ENCODE measurements around the gene CASP3. TPM values are rescaled to one million over a fixed set of nuclear protein-coding genes. Genes with fewer than 3 reads are reported as not detected.
A peak's percentile ranks its signal among the peaks of the same experiment; 100 is the strongest.

Gene CASP3
- total and polyA plus RNA-seq, 9 of the 15 experiments (the other 6 are each of a cell fraction or from before 2014, with no cell fraction given), result 17.6 to 40.1 (median 31.8) TPM

DNA sequence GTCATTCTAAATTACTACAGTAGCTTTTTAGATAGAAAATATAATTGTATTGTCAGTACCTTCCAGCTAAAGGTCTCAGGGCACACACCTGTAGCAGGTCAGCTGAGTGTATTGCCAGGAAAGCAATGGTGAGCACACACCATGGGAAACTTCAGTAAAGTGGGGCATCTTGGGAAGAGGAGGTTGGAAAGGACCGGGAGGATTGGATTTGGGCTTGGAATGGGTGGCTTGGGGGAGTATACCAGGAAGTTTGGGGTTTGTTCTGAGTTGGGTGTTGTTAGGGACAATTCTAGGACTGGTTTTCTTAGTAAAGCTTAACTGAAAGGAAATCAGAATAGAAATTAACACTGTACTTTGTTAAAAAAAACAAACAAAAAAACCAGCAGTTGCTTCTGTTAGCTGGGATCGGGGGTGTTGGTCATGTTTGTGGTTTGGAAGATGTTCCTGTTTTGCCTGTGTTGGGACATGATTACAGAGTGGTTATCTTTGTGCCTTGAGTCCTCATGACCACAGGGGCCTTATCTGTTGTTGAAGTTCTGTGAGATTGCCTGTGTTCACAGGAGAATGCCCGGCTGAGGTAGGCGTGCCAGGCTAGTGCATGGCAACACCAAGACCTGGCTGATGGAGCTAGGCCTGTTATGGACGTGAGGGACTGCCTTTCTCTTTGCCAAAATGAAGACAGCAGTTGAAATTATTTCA, 35.4 kb upstream of the CASP3 start (continued):
- TF ChIP-seq, protein P1, sequence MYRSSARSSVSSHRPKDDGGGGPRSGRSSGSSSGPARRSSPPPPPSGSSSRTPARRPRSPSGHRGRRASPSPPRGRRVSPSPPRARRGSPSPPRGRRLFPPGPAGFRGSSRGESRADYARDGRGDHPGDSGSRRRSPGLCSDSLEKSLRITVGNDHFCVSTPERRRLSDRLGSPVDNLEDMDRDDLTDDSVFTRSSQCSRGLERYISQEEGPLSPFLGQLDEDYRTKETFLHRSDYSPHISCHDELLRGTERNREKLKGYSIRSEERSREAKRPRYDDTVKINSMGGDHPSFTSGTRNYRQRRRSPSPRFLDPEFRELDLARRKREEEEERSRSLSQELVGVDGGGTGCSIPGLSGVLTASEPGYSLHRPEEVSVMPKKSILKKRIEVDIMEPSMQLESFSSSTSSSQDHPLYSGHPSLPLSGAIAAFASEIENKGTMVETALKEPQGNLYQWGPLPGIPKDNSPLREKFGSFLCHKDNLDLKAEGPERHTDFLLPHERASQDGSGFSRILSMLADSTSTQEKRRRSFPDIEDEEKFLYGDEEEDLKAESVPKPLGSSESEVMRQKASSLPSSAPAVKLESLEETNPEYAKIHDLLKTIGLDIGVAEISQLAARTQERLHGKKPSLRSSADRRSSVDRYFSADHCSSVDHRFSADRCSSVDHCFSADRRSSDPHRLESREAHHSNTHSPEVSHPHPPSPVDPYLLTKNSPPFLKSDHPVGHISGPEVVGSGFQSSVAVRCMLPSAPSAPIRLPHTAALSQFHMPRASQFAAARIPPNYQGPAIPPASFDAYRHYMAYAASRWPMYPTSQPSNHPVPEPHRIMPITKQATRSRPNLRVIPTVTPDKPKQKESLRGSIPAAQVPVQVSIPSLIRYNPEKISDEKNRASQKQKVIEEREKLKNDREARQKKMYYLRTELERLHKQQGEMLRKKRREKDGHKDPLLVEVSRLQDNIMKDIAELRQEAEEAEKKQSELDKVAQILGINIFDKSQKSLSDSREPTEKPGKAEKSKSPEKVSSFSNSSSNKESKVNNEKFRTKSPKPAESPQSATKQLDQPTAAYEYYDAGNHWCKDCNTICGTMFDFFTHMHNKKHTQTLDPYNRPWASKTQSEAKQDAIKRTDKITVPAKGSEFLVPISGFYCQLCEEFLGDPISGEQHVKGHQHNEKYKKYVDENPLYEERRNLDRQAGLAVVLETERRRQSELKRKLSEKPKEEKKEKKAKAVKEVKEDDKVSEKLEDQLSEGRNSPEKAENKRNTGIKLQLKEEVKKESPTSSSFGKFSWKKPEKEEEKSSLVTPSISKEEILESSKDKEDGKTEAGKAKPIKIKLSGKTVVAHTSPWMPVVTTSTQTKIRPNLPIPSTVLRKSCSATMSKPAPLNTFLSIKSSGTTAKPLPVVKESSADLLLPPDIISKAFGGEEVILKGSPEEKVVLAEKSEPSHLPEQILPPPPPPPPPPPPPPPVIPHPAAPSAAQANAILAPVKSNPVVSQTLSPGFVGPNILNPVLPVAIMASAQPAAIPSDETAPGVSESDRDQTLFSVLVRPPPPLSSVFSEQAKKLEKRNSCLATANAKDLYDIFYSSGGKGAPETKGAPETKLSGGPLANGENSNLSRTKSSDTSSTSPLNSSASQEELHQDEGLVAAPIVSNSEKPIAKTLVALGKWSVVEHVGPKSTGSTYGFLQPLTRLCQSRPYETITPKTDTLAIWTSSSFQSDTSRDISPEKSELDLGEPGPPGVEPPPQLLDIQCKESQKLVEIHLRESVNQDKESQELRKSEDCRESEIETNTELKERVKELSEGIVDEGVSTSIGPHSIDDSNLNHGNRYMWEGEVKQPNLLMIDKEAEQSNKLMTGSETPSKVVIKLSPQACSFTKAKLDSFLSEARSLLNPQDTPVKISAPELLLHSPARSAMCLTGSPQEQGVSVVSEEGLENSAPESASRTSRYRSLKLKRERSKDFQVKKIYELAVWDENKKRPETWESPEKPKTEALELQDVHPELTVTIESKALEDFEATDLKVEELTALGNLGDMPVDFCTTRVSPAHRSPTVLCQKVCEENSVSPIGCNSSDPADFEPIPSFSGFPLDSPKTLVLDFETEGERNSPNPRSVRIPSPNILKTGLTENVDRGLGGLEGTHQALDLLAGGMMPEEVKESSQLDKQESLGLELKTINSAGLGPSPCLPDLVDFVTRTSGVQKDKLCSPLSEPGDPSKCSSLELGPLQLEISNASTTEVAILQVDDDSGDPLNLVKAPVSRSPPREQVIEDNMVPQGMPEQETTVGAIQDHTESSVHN (IDR thresholded peaks at IDR 0.05; ENCODE audit: borderline replicate concordance in 1 of 2, low read depth in 1 of 2), result peak in 1 of 2 experiments; percentile 72; a peak in 2 of 4 replicates
- TF ChIP-seq TEAD4 (IDR thresholded peaks at IDR 0.05; ENCODE audit: low read length) (peak; percentile 100), TEAD4 (CRISPR knock-in tag; IDR thresholded peaks at IDR 0.05; ENCODE audit: borderline replicate concordance) (no peak), CGGBP1 (CRISPR knock-in tag; IDR thresholded peaks at IDR 0.05) (no peak), ZBTB9 (CRISPR knock-in tag; IDR thresholded peaks at IDR 0.05) (peak; percentile 83; the same call in 1 of the 2 replicates), HMG20B (CRISPR knock-in tag; IDR thresholded peaks at IDR 0.05) (no peak), SIN3A (IDR thresholded peaks at IDR 0.05; ENCODE audit: borderline replicate concordance in 2 of 2, control insufficient read depth in 1 of 2, low read depth in 2 of 2, low read length in 2 of 2) (no peak), ZNF280A (IDR thresholded peaks at IDR 0.05; ENCODE audit: low read depth, partially characterized antibody) (no peak), THRAP3 (IDR thresholded peaks at IDR 0.05; ENCODE audit: borderline replicate concordance) (no peak), NEUROD1 (IDR thresholded peaks at IDR 0.05; ENCODE audit: borderline replicate concordance, low read depth, low read length, partially characterized antibody) (peak; percentile 93)
- TF ChIP-seq, protein P2, sequence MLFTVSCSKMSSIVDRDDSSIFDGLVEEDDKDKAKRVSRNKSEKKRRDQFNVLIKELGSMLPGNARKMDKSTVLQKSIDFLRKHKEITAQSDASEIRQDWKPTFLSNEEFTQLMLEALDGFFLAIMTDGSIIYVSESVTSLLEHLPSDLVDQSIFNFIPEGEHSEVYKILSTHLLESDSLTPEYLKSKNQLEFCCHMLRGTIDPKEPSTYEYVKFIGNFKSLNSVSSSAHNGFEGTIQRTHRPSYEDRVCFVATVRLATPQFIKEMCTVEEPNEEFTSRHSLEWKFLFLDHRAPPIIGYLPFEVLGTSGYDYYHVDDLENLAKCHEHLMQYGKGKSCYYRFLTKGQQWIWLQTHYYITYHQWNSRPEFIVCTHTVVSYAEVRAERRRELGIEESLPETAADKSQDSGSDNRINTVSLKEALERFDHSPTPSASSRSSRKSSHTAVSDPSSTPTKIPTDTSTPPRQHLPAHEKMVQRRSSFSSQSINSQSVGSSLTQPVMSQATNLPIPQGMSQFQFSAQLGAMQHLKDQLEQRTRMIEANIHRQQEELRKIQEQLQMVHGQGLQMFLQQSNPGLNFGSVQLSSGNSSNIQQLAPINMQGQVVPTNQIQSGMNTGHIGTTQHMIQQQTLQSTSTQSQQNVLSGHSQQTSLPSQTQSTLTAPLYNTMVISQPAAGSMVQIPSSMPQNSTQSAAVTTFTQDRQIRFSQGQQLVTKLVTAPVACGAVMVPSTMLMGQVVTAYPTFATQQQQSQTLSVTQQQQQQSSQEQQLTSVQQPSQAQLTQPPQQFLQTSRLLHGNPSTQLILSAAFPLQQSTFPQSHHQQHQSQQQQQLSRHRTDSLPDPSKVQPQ (CRISPR knock-in tag; IDR thresholded peaks at IDR 0.05; ENCODE audit: borderline replicate concordance), result no peak
